ENCODE results near the gene PC.

PC gene

GRCh38 chr11:66906061-66906733, 52.0 kb downstream of the PC start:
- DNase-seq: no peak

DNA sequence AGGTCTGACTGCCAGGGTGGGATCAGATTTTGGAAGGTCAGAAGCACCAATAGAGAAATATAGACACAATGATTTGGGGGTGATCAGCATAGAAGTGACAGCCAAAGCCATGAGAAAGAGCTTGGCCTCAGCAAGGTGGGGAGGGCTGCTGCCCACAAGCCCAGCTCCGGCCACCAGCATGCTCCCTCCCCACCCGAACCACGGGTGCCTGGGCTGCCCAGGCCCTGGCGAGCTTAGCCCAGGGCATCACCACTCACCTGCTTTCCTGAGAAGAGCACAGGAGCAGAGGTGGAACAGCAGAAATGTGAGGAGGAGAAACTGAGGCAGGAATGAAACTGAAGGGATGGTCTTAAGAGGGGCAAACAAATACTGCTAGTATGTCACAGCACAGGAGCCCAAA, 52.6 kb downstream of the PC start:
- no peak for DNase-seq

DNA sequence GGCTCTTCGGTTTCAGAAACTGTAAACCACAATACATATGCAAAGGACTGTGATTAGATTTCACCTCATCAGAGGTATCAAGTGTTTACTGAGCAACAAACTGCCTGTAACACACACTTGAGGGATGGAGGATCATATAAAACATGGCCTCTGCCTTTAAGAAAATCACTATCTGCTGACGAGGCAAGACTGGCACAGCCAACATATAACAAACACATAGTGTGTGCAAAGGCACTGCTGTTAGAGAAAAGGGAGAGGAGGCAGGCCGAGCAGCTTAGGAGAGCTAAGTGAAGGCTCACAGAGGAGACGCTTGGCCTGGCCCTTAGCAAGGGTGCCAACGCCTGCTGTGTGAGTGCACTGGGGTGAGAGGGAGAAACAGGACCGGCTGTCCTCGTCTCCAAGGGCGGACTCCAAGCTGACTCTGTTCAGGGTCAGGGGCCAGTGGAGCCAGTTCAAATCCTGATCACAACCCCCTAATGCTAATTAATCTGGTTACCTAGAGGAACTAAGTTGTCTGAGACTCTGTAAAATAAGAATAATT, 53.1 kb downstream of the PC start:
- no peak for DNase-seq

DNA sequence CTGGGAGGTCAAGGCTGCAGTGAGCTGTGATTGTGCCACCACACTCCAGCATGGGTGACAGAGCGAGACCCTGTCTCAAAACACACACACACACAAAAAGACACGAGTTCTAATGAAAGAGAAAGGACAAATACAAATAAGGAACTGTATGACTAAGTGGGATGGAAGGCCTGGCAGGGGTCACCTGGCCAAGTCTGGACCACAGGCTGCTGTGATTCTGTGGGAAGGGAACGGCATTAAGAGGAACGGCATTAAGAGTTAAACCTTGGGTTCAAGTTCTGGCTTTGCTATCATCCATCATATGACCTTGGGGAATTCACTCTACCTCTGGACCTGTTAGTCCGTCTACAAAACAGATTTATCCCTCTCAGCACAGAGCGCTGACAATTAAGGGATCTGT, 53.6 kb downstream of the PC start:
- DNase-seq: no peak

- DNase-seq: no peak
Measured at GRCh38 chr11:66904055-66904454, 54.1 kb downstream of the PC start.

- no peak for DNase-seq
Measured at GRCh38 chr11:66902486-66903177, 55.6 kb downstream of the PC start.

- no peak for DNase-seq
Measured at GRCh38 chr11:66901964-66902390, 56.2 kb downstream of the PC start.

DNA sequence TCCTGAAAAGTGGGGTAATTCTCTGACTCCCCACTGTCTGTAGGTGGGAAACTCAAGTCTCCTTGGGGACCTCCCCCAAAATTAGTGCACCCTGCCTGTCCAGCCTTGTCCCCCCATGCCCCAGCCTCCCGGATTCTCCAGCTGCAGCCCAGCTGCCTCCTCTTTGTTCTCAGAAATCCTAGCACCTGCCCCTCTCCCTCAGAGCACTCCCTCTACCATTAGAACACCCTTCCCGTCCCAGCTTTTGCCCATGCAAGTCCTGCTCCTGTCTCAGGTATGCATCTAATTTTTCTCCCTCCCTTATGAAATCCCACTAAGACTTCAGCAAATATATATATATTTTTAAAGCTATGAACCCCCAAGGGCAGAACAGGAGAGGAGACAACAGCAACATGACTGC, 64.0 kb downstream of the PC start:
- no peak for DNase-seq

- no peak for DNase-seq
Measured at GRCh38 chr11:66892911-66893310, 65.3 kb downstream of the PC start.

GRCh38 chr11:66891851-66892660, 66.1 kb downstream of the PC start:
- peak; percentile 80 for DNase-seq

DNA sequence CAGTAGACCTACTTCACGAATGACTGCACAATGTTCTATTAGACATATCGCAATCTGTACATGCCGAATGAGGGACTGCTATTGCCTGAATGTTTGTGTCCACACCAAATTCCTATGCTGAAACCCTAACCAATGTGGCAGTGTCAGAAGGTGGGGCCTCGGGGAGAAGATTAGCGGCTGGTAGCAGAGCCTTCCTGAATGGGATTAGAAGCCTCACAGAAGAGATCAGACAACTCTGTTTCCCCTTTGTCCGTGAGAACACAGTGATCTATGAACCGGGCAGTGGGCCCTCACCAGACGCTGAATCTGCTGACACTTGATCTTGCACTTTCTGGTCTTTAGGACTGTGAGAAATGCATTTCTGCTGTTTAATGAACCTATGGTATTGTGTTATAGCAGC, 68.2 kb downstream of the PC start:
- no peak for DNase-seq

GRCh38 chr11:66888282-66888681, 69.9 kb downstream of the PC start:
- DNase-seq: no peak

GRCh38 chr11:66887526-66887925, 70.7 kb downstream of the PC start:
- no peak for DNase-seq

DNA sequence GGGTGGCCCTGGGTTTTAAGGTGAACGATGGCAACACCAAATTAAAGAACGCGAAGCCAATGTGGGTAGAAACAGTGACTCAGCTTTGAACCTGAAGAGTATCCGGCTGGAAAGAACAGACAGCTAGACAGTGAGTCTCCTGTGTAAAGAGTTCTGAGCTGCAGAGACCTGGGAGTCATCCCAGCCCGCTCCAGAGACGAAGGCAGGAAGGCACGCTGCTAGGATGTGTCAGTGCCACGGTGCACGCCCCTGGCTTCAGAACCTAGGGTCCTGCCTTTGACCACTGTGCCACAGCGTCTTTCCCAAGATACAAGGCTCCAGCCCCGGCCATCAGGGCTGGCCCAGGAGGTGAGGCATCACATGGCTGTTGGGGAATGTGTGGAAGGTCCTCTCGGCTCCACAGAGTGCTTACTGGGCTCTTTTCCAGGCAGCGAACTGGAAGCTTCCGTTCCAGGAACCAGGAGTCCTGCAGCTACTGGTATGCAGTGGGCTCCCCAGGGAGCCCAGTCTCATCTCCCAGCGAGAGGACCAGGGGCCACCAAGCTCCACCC, 71.4 kb downstream of the PC start:
- no peak for DNase-seq

DNA sequence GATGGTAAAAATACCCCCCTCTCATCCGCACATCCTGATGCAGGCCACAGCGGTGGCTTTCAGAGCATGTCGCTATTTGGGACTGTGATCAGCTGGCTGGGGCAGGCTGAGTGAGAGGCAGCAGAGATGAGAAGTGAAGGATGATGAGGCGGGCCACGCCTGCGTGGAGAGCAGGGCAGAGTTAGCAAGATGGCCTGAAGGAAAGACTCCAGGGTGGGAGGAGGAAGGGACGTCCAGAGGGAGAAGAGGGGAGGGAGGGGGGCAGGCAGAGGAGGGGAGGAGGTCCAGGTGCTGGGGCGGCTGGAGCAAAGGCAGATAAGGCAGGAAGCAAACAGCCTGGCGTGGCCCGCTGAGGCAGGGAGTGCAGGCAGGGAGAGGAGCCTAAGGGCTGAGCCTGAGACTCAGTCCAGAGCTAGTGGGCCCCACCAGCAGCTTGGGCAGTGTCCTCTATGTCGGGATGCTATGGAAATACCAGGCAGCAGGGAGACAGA, 72.2 kb downstream of the PC start:
- no peak for DNase-seq

- DNase-seq: no peak
Measured at GRCh38 chr11:66885469-66885868, 72.7 kb downstream of the PC start.

- no peak for DNase-seq
Measured at GRCh38 chr11:66884443-66884842, 73.7 kb downstream of the PC start.

DNA sequence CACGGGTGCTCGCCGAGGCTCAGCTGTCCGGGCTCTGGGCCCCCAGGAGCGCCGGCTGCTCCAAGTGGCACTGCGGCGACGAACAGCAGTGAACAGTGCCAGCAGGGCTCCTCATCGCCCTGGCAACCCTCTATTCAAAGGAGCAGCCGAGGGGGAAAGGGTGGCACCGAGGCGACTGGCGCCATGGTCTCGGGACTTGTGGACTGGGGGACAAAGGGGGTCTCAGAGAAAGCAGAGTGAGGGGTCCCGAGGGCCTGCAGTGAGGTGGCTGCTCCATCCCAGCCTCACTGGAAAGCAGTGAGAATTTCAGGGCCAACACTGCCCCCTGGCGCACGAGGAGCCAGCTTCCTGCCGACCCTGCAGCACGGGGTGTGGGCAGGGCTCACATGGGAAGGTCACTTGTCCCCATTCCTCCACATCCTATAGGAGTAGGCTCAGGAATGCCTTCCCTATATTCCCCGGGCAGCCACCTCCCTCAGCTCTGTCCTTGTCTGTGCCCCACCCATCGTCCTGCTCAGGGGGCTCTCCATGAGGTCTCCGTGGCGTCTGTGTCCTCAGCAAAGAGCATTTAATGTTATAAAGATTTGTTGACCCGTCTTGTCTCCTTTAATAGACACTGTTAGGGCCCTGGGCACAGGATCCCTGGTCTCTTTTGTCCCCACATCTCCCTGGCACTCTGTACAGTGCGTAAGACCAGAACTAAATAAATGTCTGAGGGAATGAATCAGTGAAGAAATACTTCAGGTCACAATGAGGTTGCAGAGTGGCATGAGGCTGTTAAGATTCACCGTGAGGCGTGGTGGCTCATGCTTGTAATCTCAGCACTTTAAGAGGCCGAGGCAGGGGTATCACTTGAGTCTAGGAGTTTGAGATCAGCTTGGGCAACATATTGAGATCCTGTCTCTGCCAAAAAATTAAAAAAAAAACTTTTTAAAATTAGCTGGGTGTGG, 74.9 kb downstream of the PC start:
- peak; percentile 86 for DNase-seq

DNA sequence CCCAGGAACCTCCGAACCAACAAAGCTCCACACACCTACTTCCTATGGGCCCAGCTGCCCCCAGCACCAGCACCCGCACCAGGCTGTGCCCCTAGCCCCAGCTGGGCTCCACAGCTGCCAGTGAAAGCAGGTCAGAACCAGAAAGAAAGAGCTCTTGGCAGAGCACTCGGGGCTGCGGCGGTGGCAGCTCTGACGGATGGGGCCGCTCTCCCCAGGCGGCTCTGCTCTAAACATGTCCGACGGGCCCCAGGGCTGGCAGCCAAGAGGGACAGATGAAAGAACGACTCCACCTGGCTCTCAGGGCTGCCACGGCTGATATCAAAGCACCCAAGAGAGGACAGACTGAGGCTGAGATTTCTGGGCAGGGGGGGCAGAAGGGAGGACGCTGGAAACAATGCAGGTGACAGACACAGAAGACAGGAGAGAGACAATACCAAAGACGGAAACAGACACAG, 75.6 kb downstream of the PC start:
- DNase-seq: no peak

DNA sequence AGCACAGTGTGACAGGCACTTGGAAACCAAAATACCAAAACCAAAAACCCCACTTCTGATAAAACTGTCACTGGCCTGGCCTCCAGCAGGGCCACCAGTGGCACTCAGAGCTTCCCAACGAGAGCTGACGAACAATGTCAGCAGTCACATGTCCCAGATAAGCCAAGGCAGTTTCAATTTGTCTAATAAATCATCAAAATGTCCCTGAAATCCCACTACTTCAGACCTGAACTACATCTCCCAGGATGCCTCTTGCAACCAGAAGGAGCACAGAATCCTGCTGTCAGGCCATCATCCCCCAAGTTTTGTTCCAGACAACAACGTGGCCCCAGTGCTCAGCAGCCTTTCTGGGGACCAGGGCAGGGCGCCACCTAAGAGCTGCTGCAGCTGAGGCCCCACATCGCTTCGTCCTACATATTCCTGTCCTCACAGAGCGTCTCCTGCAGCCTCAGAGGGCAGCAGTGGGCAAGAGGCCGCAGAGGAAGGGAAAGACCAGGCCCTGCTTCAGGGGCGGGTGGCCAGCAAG, 76.2 kb downstream of the PC start:
- DNase-seq: no peak

DNA sequence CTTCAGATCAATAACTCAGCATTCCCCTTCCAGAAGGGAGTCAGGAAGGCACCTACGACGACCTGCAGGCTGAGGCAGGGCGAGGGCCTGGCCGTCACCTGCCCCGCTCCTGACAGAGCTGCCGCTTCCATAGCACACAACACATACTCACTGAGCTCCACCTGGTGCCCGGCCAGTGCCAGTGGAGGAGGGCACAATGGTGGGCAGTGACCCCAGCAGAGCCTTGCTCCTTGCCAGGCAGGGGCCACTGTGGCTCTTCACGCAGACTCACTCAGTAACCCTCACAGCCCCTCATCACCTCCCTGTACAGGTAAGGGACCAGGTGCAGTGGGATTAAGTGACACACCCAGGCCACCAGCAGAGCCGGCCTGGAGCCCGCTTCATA, 76.7 kb downstream of the PC start:
- no peak for DNase-seq

Data from activated effector memory CD4-positive, alpha-beta T cell treated with anti-CD3 and anti-CD28 coated beads, Interleukin-2, amount 50 U/mL, for 16 hours (primary cell).